ENCODE results near the gene ADAMTS17. TPM values are rescaled to one million over a fixed set of nuclear protein-coding genes. Genes with fewer than 3 reads are reported as not detected.

ADAMTS17 gene
- total RNA-seq, 1 experiment from 2014 or later = 7.7 TPM

- Mint-ChIP-seq H3K27me3 (ENCODE audit: insufficient read depth, unreplicated experiment) (no peaks in the 10 kb centered on the region), H3K36me3 (ENCODE audit: insufficient read depth, unreplicated experiment) (no peaks in the 10 kb centered on the region), H3K4me3 (ENCODE audit: unreplicated experiment) (no peak overlapping the region), H3K9me3 (ENCODE audit: unreplicated experiment) (no peaks in the 10 kb centered on the region), H3K4me1 (ENCODE audit: insufficient read depth, unreplicated experiment) (no peaks in the 10 kb centered on the region), H3K27ac (ENCODE audit: low read depth, unreplicated experiment) (no peak overlapping the region)
- ChIA-PET POLR2A (no interaction called here), CTCF (no interaction called here)
- DNase-seq (ENCODE audit: unreplicated experiment) = no peak
- no TSS peak for BruUV-seq (replicated peaks)
- intact Hi-C loops (cut with micrococcal nuclease) = no loop called here
- no peak for TF ChIP-seq CTCF (IDR thresholded peaks at IDR 0.05; ENCODE audit: unreplicated experiment)
Observed at GRCh38 chr15:100168787-100169186, 173.0 kb downstream of the ADAMTS17 start.

- BruUV-seq (replicated peaks) = no TSS peak
- CTCF ChIA-PET = interaction anchor here (0.6 to 1.2 kb wide), 2 partner anchors 29 to 1085 kb away, joined by 3 read pairs; no protein-coding TSS in a partner anchor
- no peak overlapping the region for H3K4me3 Mint-ChIP-seq (ENCODE audit: unreplicated experiment)
- intact Hi-C loops (cut with micrococcal nuclease) = no loop called here
- POLR2A ChIA-PET = no interaction called here
- no peak overlapping the region for H3K27ac Mint-ChIP-seq (ENCODE audit: low read depth, unreplicated experiment)
- no peaks in the 10 kb centered on the region for H3K9me3 Mint-ChIP-seq (ENCODE audit: unreplicated experiment)
- no peaks in the 10 kb centered on the region for H3K4me1 Mint-ChIP-seq (ENCODE audit: insufficient read depth, unreplicated experiment)
- TF ChIP-seq CTCF (IDR thresholded peaks at IDR 0.05; ENCODE audit: unreplicated experiment) = no peak
- no peak for DNase-seq (ENCODE audit: unreplicated experiment)
- no peaks in the 10 kb centered on the region for H3K27me3 Mint-ChIP-seq (ENCODE audit: insufficient read depth, unreplicated experiment)
- H3K36me3 Mint-ChIP-seq (ENCODE audit: insufficient read depth, unreplicated experiment) = no peaks in the 10 kb centered on the region
Observed at GRCh38 chr15:100167884-100168375, 173.8 kb downstream of the ADAMTS17 start.

GRCh38 chr15:100166313-100166712, 175.5 kb downstream of the ADAMTS17 start:
- H3K9me3 Mint-ChIP-seq (ENCODE audit: unreplicated experiment) = no peaks in the 10 kb centered on the region
- no peaks in the 10 kb centered on the region for H3K4me1 Mint-ChIP-seq (ENCODE audit: insufficient read depth, unreplicated experiment)
- BruUV-seq (replicated peaks) = no TSS peak
- DNase-seq (ENCODE audit: unreplicated experiment) = no peak
- no peak for TF ChIP-seq CTCF (IDR thresholded peaks at IDR 0.05; ENCODE audit: unreplicated experiment)
- CTCF ChIA-PET = no interaction called here
- no peaks in the 10 kb centered on the region for H3K27me3 Mint-ChIP-seq (ENCODE audit: insufficient read depth, unreplicated experiment)
- no peak overlapping the region for H3K4me3 Mint-ChIP-seq (ENCODE audit: unreplicated experiment)
- POLR2A ChIA-PET = no interaction called here
- intact Hi-C loops (cut with micrococcal nuclease) = no loop called here
- no peak overlapping the region for H3K27ac Mint-ChIP-seq (ENCODE audit: low read depth, unreplicated experiment)
- no peaks in the 10 kb centered on the region for H3K36me3 Mint-ChIP-seq (ENCODE audit: insufficient read depth, unreplicated experiment)

GRCh38 chr15:100163961-100164360, 177.8 kb downstream of the ADAMTS17 start:
- Mint-ChIP-seq H3K4me3 (ENCODE audit: unreplicated experiment) (no peak overlapping the region), H3K27me3 (ENCODE audit: insufficient read depth, unreplicated experiment) (no peaks in the 10 kb centered on the region), H3K27ac (ENCODE audit: low read depth, unreplicated experiment) (no peak overlapping the region), H3K9me3 (ENCODE audit: unreplicated experiment) (no peaks in the 10 kb centered on the region), H3K4me1 (ENCODE audit: insufficient read depth, unreplicated experiment) (no peaks in the 10 kb centered on the region), H3K36me3 (ENCODE audit: insufficient read depth, unreplicated experiment) (no peaks in the 10 kb centered on the region)
- no peak for TF ChIP-seq CTCF (IDR thresholded peaks at IDR 0.05; ENCODE audit: unreplicated experiment)
- BruUV-seq (replicated peaks) = no TSS peak
- intact Hi-C loops (cut with micrococcal nuclease) = no loop called here
- POLR2A ChIA-PET = no interaction called here
- no peak for DNase-seq (ENCODE audit: unreplicated experiment)
- CTCF ChIA-PET = no interaction called here

All from MCF 10A (cell line).